K562 (cell line): ENCODE results near the gene PLCB3. TPM values are rescaled to one million over a fixed set of nuclear protein-coding genes. Genes with fewer than 3 reads are reported as not detected.

Experiments
- CLOCK ChIP-seq: fragments of 250-450 bp; sonication (Bioruptor Pico); IDR thresholded peaks from 2 replicates; pipeline ENCODE4 v1.4.0; 2020; ENCODE audit warnings: mild to moderate bottlenecking, moderate library complexity, borderline replicate concordance
- ELF2 ChIP-seq: fragments of 250-450 bp; sonication (Bioruptor Pico); IDR thresholded peaks from 2 replicates; pipeline ENCODE4 v1.5.0; 2021; ENCODE audit warnings: mild to moderate bottlenecking
- MITF ChIP-seq: IDR thresholded peaks from 2 replicates; pipeline ENCODE4 v1.6.1; 2014; ENCODE audit warnings: antibody characterized with exemption
- NCOR1 ChIP-seq: fragments of 450-650 bp; IDR thresholded peaks from 2 replicates; pipeline ENCODE4 v1.6.1; 2016; ENCODE audit warnings: mild to moderate bottlenecking, moderate library complexity
- NFE2L1 ChIP-seq: fragments of 450-650 bp; IDR thresholded peaks from 2 replicates; pipeline ENCODE4 v1.6.1; 2016; ENCODE audit warnings: missing genetic modification characterization, low read depth, mild to moderate bottlenecking, missing compliant biosample characterization, moderate library complexity, borderline replicate concordance
- RBFOX2 ChIP-seq: fragments of 200-400 bp; formaldehyde crosslinking; IDR thresholded peaks from 2 replicates; pipeline ENCODE4 v1.6.1; 2017; ENCODE audit warnings: low read depth, mild to moderate bottlenecking, low read length, moderate library complexity
- RCOR1 ChIP-seq, 2 experiments: IDR thresholded peaks; 2 replicates each; pipeline ENCODE4 v1.6.1; 2012; ENCODE audit warnings: low read depth in 2 of 2, low read length in 2 of 2, borderline replicate concordance in 1 of 2, improper control_type of control experiment in 1 of 2
- SIRT6 ChIP-seq: IDR thresholded peaks from one replicate; pipeline ENCODE4 v1.6.1; 2012; ENCODE audit warnings: low read depth, mild to moderate bottlenecking, control low read depth, inconsistent platforms, low read length, moderate library complexity
- SRSF1 ChIP-seq: fragments of 200-400 bp; formaldehyde crosslinking; IDR thresholded peaks from 2 replicates; pipeline ENCODE4 v1.6.1; 2017; ENCODE audit warnings: mild to moderate bottlenecking, low read depth, low read length, moderate library complexity
- TBL1XR1 ChIP-seq, 2 experiments: IDR thresholded peaks; 2 replicates each; pipeline ENCODE4 v1.6.1; 2012; ENCODE audit warnings: improper control_type of control experiment in 2 of 2, low read length in 2 of 2, mild to moderate bottlenecking in 1 of 2
- THRAP3 ChIP-seq: fragments of 450-650 bp; IDR thresholded peaks from 2 replicates; pipeline ENCODE4 v1.6.1; 2016; ENCODE audit warnings: mild to moderate bottlenecking, inconsistent platforms, borderline replicate concordance
- ZFX ChIP-seq: sonication (generic); formaldehyde crosslinking; IDR thresholded peaks from 2 replicates; pipeline ENCODE4 v1.8.0; 2022; ENCODE audit warnings: mild to moderate bottlenecking, missing genetic modification reagents, moderate library complexity
- ZKSCAN3 ChIP-seq: fragments of 250-450 bp; sonication (Bioruptor Pico); IDR thresholded peaks from 2 replicates; pipeline ENCODE4 v1.4.0; 2020
- ZNF3 ChIP-seq: fragments of 250-450 bp; sonication (Bioruptor Pico); IDR thresholded peaks from 2 replicates; pipeline ENCODE4 v1.5.0; 2021; ENCODE audit warnings: mild to moderate bottlenecking, moderate library complexity
- ZNF57 ChIP-seq: fragments of 450-650 bp; formaldehyde crosslinking; IDR thresholded peaks from 2 replicates; pipeline ENCODE4 v1.4.0; 2020; ENCODE audit warnings: mild to moderate bottlenecking, moderate library complexity
- polyA plus RNA-seq, 8 experiments: library from polyadenylated mRNA; depleted of rRNA in 4 of 8; stranded (reverse) in 5 of 8; unstranded in 3 of 8; fragments of >200 nt; fragmentation: Nextera tagmentation in 2 of 8; fragmentation: Illumina TruSeq in 1 of 8; extraction: Ambion mirVana in 2 of 8; extraction: Trizol in 1 of 8; gene quantifications; 2 replicates each; pipeline versions ENCODE4 v1.2.1 to v1.2.3, GENCODE V29; 2011 to 2014; ENCODE audit warnings: inconsistent platforms in 1 of 8, missing spikeins in 1 of 8
- total RNA-seq, 7 experiments: library from RNA; depleted of rRNA in 6 of 7; stranded (reverse); fragments of >200 nt in 6 of 7; fragmentation: Illumina TruSeq in 2 of 7; extraction: Trizol in 2 of 7; gene quantifications; 2 replicates each; pipeline versions ENCODE4 v1.2.1 to v1.2.3, GENCODE V29; 2011 to 2021; ENCODE audit warnings: low replicate concordance in 1 of 7
- TF ChIP-seq, protein P1 (sequence below): fragments of 150-350 bp; IDR thresholded peaks from 2 replicates; pipeline ENCODE4 v1.6.1; 2014; ENCODE audit warnings: low read depth, mild to moderate bottlenecking, low read length, borderline replicate concordance
- TF ChIP-seq, protein P2 (sequence below): fragments of 450-650 bp; IDR thresholded peaks from 2 replicates; pipeline ENCODE4 v1.6.1; 2014; ENCODE audit warnings: low read depth, mild to moderate bottlenecking, moderate library complexity, borderline replicate concordance

Gene PLCB3
- total and polyA plus RNA-seq, 9 of the 15 experiments (the other 6 are each of a cell fraction or from before 2014, with no cell fraction given): 0.31 to 44.8 (median 14.6) TPM

GRCh38 chr11:64207256-64208085 is 43.9 kb upstream of the PLCB3 start (continued):
- TF ChIP-seq ZNF3: no peak
- no peak for TF ChIP-seq ZNF57
- TF ChIP-seq, protein P1, sequence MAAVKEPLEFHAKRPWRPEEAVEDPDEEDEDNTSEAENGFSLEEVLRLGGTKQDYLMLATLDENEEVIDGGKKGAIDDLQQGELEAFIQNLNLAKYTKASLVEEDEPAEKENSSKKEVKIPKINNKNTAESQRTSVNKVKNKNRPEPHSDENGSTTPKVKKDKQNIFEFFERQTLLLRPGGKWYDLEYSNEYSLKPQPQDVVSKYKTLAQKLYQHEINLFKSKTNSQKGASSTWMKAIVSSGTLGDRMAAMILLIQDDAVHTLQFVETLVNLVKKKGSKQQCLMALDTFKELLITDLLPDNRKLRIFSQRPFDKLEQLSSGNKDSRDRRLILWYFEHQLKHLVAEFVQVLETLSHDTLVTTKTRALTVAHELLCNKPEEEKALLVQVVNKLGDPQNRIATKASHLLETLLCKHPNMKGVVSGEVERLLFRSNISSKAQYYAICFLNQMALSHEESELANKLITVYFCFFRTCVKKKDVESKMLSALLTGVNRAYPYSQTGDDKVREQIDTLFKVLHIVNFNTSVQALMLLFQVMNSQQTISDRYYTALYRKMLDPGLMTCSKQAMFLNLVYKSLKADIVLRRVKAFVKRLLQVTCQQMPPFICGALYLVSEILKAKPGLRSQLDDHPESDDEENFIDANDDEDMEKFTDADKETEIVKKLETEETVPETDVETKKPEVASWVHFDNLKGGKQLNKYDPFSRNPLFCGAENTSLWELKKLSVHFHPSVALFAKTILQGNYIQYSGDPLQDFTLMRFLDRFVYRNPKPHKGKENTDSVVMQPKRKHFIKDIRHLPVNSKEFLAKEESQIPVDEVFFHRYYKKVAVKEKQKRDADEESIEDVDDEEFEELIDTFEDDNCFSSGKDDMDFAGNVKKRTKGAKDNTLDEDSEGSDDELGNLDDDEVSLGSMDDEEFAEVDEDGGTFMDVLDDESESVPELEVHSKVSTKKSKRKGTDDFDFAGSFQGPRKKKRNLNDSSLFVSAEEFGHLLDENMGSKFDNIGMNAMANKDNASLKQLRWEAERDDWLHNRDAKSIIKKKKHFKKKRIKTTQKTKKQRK: no peak
- TF ChIP-seq, protein P2, sequence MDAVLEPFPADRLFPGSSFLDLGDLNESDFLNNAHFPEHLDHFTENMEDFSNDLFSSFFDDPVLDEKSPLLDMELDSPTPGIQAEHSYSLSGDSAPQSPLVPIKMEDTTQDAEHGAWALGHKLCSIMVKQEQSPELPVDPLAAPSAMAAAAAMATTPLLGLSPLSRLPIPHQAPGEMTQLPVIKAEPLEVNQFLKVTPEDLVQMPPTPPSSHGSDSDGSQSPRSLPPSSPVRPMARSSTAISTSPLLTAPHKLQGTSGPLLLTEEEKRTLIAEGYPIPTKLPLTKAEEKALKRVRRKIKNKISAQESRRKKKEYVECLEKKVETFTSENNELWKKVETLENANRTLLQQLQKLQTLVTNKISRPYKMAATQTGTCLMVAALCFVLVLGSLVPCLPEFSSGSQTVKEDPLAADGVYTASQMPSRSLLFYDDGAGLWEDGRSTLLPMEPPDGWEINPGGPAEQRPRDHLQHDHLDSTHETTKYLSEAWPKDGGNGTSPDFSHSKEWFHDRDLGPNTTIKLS: peak; percentile 42; the same call in 1 of the 2 replicates
- TF ChIP-seq SRSF1: no peak
- TF ChIP-seq RCOR1 (IDR thresholded peaks at IDR 0.05; ENCODE audit: borderline replicate concordance in 1 of 2, low read depth in 2 of 2, low read length in 2 of 2): no peak
- peak in 1 of 2 experiments; percentile 56 for TF ChIP-seq TBL1XR1 (IDR thresholded peaks at IDR 0.05; ENCODE audit: low read length in 2 of 2)
- TF ChIP-seq THRAP3: peak; percentile 87; the same call in 1 of the 2 replicates
- peak; percentile 86 for TF ChIP-seq RBFOX2
- no peak; the same call in 1 of the 2 replicates for TF ChIP-seq NFE2L1
- TF ChIP-seq NCOR1: peak; percentile 76
- TF ChIP-seq SIRT6: no peak
- 0 out of 2 replicates have a peak, but pooled peaks have one; percentile 12 for TF ChIP-seq MITF
- no peak for TF ChIP-seq ZKSCAN3 (CRISPR knock-in tag)
- TF ChIP-seq ELF2 (CRISPR knock-in tag): peak; percentile 61; the same call in 1 of the 2 replicates
- TF ChIP-seq ZFX (CRISPR knock-in tag): peak; percentile 79; the same call in 1 of the 2 replicates
- TF ChIP-seq CLOCK (CRISPR knock-in tag): no peak
